Endodermal cell (in vitro differentiated cells): ENCODE results near the gene SBF2. TPM values are rescaled to one million over a fixed set of nuclear protein-coding genes. Genes with fewer than 3 reads are reported as not detected.

Source experiments
- DNase-seq: peaks from one replicate; pipeline ENCODE4 v3.0.0-alpha.2; 2017
- H3K27ac ChIP-seq: 2 replicates; pipeline ENCODE4 v1.5.1; 2013; ENCODE audit warnings: mild to moderate bottlenecking, low read depth, low read length, moderate library complexity
- H3K27me3 ChIP-seq: 2 replicates; pipeline ENCODE4 v1.6.1; 2013; ENCODE audit warnings: mild to moderate bottlenecking, low read length, moderate library complexity; ENCODE audit not compliant: insufficient read depth, control insufficient read depth, poor library complexity, severe bottlenecking
- H3K36me3 ChIP-seq: 2 replicates; pipeline ENCODE4 v1.7.0; 2013; ENCODE audit warnings: mild to moderate bottlenecking, low read length, moderate library complexity; ENCODE audit not compliant: control insufficient read depth, insufficient read depth
- H3K4me1 ChIP-seq: one replicate; pipeline ENCODE4 v1.7.0; 2013; ENCODE audit warnings: low read length; ENCODE audit not compliant: control insufficient read depth, insufficient read depth
- H3K4me3 ChIP-seq: 2 replicates; pipeline ENCODE4 v1.5.1; 2013; ENCODE audit warnings: mild to moderate bottlenecking, low read length, moderate library complexity
- H3K9ac ChIP-seq: 2 replicates; pipeline ENCODE4 v1.6.1; 2013; ENCODE audit warnings: mild to moderate bottlenecking, low read length, moderate library complexity; ENCODE audit not compliant: poor library complexity, severe bottlenecking; ENCODE audit errors: extremely low read depth
- H3K9me3 ChIP-seq: 2 replicates; pipeline ENCODE4 v1.6.1; 2013; ENCODE audit warnings: mild to moderate bottlenecking, low read length, moderate library complexity; ENCODE audit not compliant: control insufficient read depth
- H3K27ac Mint-ChIP-seq: 2 replicates; pipeline ENCODE4 v1.8.0; 2020; ENCODE audit warnings: mixed read lengths
- H3K27me3 Mint-ChIP-seq: 2 replicates; pipeline ENCODE4 v1.8.0; 2021; ENCODE audit warnings: mild to moderate bottlenecking, mixed read lengths; ENCODE audit not compliant: insufficient read depth
- H3K36me3 Mint-ChIP-seq: 2 replicates; pipeline ENCODE4 v1.8.0; 2020; ENCODE audit warnings: low read depth, mixed read lengths
- H3K4me1 Mint-ChIP-seq: 2 replicates; pipeline ENCODE4 v1.8.0; 2020; ENCODE audit warnings: mixed read lengths
- H3K4me3 Mint-ChIP-seq: 2 replicates; pipeline ENCODE4 v1.8.0; 2020; ENCODE audit warnings: mild to moderate bottlenecking, moderate library complexity, mixed read lengths
- H3K9me3 Mint-ChIP-seq: 2 replicates; pipeline ENCODE4 v1.8.0; 2020; ENCODE audit warnings: mild to moderate bottlenecking, mixed read lengths
- CTCF ChIP-seq: fragments of 200-600 bp; sonication (generic); conservative IDR thresholded peaks from 2 replicates; pipeline ENCODE4 v1.5.0; 2021; ENCODE audit warnings: antibody characterized with exemption, mild to moderate bottlenecking
- WGBS, 2 experiments: methylation state at CpG; one replicate each; pipeline versions ENCODE4 v1.1.5 to v1.1.7; 2013; ENCODE audit warnings: missing lambda C conversion rate in 2 of 2, mixed read lengths in 1 of 2; ENCODE audit not compliant: insufficient coverage in 1 of 2, insufficient read length in 1 of 2; 5-methylcytosine and 5-hydroxymethylcytosine counted together
- total RNA-seq, 2 donors: library from RNA; stranded (reverse); fragmentation: NEBNext Ultra II Directional in 1 of 2; extraction: Animal tissue kit (Norgen Biotek cat#: 25700) in 1 of 2; gene quantifications; 2 replicates in 1 of 2; 3 replicates in 1 of 2; pipeline ENCODE4 v1.2.1, GENCODE V29; 2021

The SBF2 gene
- total RNA-seq, 2 donors from 2014 or later, result 27.1 to 32.5 TPM

GRCh38 chr11:9774591-9775397, 519.2 kb downstream of the SBF2 start:
- TF ChIP-seq CTCF, result no peak
- H3K27me3 Mint-ChIP-seq, result no peaks in the 10 kb centered on the region
- 74 to 100% methylated on average over 2 to 6 of the region's 6 CpGs for WGBS, 2 experiments

GRCh38 chr11:9774109-9774508, 519.9 kb downstream of the SBF2 start:
- H3K27me3 ChIP-seq, result no peaks in the 10 kb centered on the region
- no peaks in the 10 kb centered on the region for H3K9me3 ChIP-seq
- Mint-ChIP-seq H3K36me3 (peaks cover 3% of the 10 kb centered on the region), H3K9me3 (no peaks in the 10 kb centered on the region), H3K27ac (no peak overlapping the region), H3K4me1 (peaks cover 32% of the 10 kb centered on the region), H3K27me3 (no peaks in the 10 kb centered on the region), H3K4me3 (no peak overlapping the region)
- no peak overlapping the region for H3K27ac ChIP-seq
- no peak for TF ChIP-seq CTCF
- no peaks in the 10 kb centered on the region for H3K36me3 ChIP-seq
- no peak overlapping the region for H3K9ac ChIP-seq
- peaks cover 18% of the 10 kb centered on the region for H3K4me1 ChIP-seq
- DNase-seq, result no peak
- H3K4me3 ChIP-seq, result no peak overlapping the region

More at GRCh38 chr11:9774591-9775397, 519.2 kb downstream of the SBF2 start:
- Histone ChIP-seq H3K27me3 (no peaks in the 10 kb centered on the region), H3K9me3 (no peaks in the 10 kb centered on the region), H3K4me1 (peaks cover 23% of the 10 kb centered on the region), H3K27ac (no peak overlapping the region), H3K9ac (no peak overlapping the region), H3K4me3 (no peak overlapping the region), H3K36me3 (peaks cover 5% of the 10 kb centered on the region)
- H3K4me3 Mint-ChIP-seq, result no peak overlapping the region
- no peak overlapping the region for H3K27ac Mint-ChIP-seq
- H3K36me3 Mint-ChIP-seq, result peaks cover 5% of the 10 kb centered on the region
- no peak for DNase-seq
- no peaks in the 10 kb centered on the region for H3K9me3 Mint-ChIP-seq
- peaks cover 37% of the 10 kb centered on the region for H3K4me1 Mint-ChIP-seq

GRCh38 chr11:9773524-9773923, 520.5 kb downstream of the SBF2 start:
- peaks cover 3% of the 10 kb centered on the region for H3K36me3 Mint-ChIP-seq
- H3K4me3 ChIP-seq, result no peak overlapping the region
- no peak overlapping the region for H3K4me3 Mint-ChIP-seq
- H3K36me3 ChIP-seq, result no peaks in the 10 kb centered on the region
- 94 to 100% methylated on average over 1 to 2 of the region's 2 CpGs for WGBS, 2 experiments
- TF ChIP-seq CTCF, result no peak
- no peak overlapping the region for H3K27ac Mint-ChIP-seq
- no peak for DNase-seq
- H3K27ac ChIP-seq, result no peak overlapping the region
- peaks cover 32% of the 10 kb centered on the region for H3K4me1 Mint-ChIP-seq
- H3K9me3 ChIP-seq, result no peaks in the 10 kb centered on the region
- no peaks in the 10 kb centered on the region for H3K27me3 ChIP-seq
- H3K27me3 Mint-ChIP-seq, result no peaks in the 10 kb centered on the region
- no peak overlapping the region for H3K9ac ChIP-seq
- no peaks in the 10 kb centered on the region for H3K9me3 Mint-ChIP-seq
- H3K4me1 ChIP-seq, result peaks cover 18% of the 10 kb centered on the region
